HG03060 (cell line): ENCODE results near the gene EXO1.
"Not testable (repeated sequence)": the region's sequence is repeated elsewhere in the genome, so short reads cannot be mapped to it uniquely, and the experiment has no call there.

ENCODE experiments used
- ATAC-seq: cut with Tn5 transposase; IDR thresholded peaks from one replicate; pipeline ENCODE4 v1.9.1; 2021; ENCODE audit warnings: low read depth, moderate number of reproducible peaks; ENCODE audit not compliant: unreplicated experiment

EXO1 gene

DNA sequence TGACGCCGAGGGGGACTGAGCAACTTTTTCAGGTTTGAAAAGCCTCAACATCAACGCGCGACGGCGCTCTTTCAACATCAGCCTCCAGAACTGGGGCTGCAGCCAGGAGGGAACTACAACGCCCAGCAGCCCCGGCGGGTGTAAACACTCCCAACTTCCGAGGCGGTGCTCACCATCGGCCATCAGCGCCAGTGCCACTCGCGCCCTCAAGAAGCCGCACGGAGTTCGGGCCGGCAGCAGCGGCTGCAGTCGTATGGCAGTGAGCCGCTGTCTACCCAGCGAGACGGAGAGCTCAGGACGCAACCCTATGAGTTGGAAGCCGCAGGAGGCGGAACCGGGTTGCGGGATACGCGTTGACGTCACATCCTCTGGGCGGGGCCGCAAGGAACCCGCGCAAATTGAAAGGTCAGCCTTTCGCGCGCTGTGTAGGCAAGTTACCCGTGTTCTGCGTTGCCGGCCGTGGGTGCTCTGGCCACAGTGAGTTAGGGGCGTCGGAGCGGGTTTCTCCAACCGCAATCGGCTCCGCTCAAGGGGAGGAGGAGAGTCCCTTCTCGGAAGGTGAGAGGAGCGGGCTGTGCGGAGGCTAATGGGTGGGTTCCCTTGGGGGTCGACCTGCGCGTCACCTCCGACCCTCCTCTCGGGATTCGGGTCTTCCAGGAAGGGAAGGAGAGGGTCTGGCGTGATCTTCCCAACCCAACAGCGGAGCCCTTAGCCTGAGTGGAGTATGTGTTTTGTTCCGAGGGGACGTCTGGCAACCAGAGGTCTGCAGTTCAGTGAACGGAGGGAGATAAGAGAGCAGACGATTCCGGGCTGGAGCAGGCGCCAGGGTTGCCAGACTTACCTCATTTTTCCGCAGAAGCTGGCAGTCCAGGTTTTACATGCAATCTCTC lies at the start of gene EXO1:
Gene EXO1 (plus strand): TSS at position 409 of the 890 bp plus-strand sequence. CDS start 2,222 bp downstream, outside the sequence.
- ATAC-seq, result peak; percentile 92

DNA sequence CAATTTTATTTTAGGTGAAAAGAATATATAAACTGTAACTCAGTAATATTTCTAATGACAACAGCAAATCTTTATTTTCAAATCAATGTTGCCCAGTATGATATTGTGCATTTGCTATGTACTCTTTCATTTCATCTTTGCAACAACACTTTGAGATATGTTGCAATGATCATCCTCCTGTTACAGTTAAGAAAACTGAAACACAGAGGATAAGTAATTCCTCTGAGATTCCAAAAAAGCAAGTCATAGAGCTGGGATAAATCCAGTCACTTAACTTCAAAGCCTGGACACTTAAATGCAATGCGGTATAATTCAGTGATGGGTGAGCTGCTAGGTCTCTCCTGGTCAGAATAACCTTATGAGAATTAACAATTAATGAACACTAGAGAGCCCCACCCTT lies 48.6 kb upstream of the EXO1 start:
- ATAC-seq, result no peak

DNA sequence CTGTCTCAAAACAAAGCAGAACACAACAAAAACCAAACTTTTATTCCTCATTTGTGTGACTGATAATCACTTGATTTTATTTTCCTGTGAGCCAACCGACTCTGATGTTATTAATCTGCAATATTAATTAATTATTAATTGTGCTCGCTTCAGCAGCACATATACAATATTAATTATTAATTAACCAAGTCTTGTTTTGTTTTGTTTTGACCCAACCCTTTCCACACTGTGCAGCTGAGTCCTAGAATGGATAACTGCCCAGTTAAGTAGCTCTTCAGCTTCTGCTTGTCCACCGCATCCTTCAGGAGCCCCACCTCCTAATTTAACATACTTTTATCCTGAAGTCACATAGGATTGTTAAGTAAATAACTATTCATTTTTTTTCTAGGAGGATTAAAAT lies 47.4 kb upstream of the EXO1 start:
- ATAC-seq, result no peak

DNA sequence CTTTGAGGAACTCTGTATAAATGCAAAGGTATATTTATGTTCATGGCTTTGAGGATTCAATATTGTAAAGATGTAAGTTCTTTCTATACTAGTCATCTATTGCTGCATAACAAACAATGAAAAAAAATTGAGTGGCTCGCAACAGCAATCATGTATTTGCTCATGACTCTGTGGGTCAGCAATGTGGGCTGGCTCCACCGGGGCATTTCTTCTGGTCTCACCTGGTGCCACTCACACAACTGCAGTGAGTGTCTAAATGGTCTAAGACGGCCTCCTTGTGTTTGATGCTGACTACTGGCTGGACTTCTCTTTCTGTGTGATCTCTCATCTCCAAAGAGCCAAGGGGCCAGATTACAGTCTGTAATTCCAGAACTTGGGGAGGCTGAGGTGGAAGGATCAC lies 45.1 kb upstream of the EXO1 start:
- ATAC-seq, result no peak

DNA sequence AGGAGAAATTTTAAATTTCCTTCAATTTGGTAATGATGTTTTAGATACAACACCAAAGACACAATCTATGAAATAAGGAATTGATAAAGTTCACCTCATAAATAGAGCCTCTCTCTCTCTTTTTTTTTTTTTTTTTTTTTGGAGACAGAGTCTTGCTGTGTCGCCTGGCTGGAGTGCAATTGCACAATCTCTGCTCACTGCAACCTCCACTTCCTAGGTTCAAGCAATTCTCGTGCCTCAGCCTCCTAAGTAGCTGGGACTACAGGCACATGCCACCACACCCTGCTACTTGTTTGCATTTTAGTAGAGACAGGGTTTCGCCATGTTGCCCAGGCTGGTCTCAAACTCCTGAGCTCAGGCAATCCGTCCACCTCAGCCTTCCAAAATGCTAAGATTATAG lies 43.3 kb upstream of the EXO1 start:
- ATAC-seq, result not testable (repeated sequence)

DNA sequence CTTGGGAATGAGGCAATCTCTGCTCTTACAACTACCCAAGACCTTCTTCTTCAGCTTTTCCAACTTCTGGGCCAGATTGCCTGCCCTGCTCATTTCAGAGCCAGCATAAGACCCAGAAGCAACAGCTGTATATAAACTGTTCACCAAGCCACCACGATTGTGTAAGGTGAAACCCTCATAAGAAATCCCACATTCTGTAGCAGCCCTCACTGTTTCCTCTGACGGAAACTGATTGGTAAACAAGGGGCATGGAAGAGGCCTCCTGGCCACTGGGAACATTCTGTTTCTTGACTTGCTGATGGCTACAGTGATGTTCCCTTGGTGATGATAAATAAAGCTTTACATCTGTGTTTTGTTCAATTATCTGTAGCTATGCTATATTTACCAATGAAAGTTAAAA lies 39.7 kb upstream of the EXO1 start:
- ATAC-seq, result no peak

DNA sequence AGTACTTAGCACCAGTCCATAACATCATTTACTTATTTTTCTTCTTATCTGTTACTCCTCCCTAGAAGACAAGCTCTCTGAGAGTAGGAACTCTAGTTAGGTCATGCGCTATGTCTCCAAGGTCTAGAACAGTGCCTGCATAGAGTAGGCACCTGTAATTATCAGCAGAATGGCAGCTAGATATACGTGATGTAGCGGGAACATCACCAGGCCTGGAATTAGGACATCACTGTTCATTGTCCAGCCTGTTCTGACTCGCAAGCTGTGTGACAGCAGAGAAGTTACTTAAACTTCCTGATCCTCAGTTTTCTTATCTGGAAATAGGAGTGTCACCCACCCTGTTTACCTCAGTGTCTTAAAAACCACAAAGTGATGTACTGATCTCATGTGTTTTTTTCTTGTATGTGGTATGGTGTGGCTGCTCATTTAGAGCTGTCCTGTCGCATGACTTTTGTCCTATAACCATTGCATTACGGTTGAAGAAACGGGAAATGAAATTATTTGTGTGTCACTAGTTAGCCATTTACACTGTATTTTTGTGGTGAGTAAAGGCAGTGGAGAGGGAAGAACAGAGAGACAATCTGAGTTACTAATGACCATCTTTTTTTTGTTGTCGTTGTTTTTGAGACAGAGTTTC lies 37.1 kb upstream of the EXO1 start:
- peak; percentile 50 for ATAC-seq

DNA sequence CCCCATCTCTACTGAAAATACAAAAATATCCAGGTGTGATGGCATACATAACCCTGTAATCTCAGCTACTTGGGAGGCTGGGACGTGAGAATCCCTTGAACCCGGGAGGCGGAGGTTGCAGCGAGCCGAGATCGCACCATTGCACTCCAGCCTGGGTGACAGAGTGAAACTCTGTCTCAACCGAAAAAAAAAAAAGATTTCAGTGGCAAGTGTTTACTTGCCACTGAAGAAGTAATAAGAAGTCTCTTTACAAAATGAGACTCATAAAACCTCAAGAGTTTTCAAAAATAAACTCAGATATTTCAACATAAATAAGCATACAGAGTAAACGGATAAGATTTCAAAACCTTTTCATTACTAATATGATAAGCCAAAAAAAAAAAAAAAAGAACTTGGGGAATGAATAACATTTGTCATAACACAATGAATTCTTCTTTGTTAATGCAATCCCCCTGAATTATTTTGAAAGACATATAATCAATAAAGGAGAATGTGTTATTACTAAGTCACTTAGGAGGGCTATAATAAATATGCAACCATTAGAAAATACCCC lies 34.2 kb upstream of the EXO1 start:
- no peak for ATAC-seq

DNA sequence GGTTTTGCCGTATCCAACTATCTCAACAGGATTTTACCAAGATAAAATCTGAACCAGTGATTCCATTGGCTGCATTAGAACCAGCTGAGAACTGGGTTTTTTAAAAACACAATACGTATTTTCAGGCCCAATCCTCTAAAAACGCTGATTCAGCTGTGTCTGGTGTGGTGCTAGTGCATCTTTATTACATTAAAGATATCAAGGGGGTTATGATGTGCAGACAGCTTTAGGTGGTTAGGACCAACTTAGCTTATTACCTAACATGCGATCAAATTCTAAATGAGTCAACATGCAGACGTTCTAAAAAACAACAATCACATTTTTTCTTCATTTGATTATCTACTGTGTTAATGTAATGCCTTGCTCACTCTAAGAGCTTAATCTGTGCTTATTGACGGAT lies 32.0 kb upstream of the EXO1 start:
- no peak for ATAC-seq

DNA sequence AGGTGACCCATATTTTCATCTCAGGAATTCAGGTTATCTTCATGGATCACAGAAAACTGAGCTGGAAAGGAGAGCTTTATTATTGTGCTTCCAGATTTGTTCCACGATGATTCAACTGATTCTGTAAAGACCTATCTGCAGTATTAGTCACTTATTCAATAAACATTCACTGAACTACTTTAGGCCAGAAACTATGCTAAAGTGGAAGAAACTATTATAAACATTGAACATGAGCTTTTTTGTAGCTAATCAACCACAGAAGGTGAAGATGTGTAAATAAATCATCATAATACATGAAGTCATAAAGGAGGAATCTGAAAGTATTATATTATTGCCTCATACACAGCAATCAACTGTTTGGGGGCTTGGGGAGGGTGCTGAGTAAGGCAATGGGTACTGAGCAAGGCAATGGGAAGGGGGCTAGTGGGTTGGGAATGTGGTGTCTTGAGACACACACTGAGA lies 30.6 kb upstream of the EXO1 start:
- ATAC-seq, result no peak

DNA sequence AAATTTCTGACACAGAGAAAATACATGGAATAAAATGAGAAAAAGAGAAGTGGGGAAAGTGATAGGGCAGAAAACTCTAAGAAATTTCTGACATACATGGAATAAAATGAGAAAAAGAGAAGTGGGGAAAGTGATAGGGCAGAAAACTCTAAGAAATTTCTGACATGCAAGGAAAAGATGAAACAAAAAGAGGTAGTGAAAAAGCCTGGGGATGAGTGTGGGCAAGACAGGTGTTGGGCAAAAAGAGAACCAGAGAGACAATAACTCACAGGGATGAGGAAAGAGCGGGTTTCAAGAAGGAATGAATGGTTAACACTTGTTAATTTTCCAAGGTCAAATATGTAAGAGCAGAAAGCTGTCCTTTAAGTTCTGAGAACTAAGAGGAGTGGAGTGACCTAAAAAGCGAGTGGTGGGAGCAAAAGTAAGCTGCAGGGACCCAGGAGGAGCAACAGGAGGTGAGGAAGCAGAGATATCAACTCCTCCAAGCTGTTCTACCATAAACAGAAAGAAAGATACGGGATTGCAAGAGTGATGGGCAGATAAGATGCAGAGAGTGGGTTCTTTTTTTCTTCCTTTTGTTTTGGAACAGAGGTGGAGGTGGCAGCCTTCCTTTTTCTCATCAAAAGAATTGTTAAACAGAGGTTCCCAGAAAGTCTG lies 29.9 kb upstream of the EXO1 start:
- no peak for ATAC-seq

DNA sequence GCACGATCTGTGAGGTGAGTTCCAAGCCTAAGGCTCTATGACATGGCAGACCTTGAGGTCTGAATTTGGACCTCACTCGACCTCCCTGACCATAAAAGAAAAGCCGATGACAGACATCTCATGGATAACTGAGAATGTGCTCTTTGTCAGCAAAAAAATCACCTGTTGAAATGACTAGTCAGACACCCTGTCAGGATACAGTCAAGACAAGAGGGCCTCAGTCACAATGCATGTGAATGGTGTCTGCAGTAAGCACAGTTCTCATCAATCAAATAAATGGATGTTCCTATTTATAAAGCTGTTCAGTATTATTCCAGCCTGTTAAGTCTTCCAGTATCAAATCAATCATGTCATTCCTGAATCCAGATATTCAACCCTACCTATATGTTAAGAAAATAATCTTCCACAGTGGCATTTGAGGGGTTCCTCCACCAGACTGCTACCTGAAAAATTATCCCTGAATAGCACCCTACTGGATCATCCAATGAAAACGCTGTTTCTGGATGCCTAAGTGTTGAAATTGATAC lies 28.6 kb upstream of the EXO1 start:
- ATAC-seq, result no peak

DNA sequence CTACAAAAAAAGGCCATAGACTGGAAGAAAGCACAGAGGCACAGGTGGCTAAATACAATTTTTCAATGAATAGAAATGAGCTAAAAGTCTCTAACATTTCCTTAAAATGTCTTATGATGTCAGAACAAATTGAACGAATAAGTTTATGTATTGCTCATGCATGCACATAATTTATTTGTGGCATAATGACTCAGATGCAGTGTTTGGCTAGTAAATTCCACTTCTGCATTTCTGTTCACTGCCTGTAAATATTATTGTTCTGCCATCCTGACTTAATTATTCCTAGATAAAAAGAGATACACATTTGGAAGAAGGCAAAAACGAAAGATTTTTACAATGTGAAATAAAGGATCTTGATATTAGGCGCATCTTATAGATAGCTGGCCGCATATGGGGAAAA lies 26.6 kb upstream of the EXO1 start:
- no peak for ATAC-seq

DNA sequence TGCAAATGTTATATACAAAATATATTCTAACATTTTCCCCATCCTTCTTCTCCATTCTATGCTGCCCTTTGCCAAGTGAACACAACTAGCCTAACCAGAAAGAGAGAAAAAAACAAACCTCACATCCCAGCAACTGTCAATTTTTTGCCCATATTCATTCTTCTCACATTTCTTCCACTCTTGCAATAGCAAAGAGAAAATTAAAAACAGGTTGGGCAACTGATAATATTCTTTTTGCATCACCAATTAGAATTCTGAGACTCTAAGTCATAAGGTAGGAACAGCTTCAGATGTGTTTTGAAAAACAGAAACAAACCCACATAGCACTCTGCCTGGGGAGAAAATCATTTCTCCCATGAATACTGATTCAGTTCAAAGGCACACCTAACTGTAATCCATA lies 25.2 kb upstream of the EXO1 start:
- ATAC-seq, result no peak

DNA sequence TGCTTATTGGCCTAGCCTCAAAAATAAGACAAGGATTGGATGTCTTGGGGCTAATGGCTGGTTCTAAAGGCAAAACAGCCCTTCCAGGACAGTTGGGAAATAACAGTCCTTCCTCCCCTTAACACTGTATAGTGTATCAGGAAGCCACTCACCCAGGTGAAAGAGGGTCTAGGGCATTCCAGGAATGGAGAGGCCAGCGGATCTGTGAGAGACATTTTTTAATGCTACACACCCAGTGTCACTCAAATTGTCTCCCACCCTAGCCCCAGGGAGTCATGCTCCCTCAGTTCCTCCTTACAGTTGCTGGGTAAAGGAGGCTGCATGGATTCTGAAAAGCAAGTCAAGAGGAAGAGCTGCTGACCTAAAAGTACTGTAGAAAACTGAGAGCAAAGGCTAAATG lies 24.1 kb upstream of the EXO1 start:
- ATAC-seq, result no peak

DNA sequence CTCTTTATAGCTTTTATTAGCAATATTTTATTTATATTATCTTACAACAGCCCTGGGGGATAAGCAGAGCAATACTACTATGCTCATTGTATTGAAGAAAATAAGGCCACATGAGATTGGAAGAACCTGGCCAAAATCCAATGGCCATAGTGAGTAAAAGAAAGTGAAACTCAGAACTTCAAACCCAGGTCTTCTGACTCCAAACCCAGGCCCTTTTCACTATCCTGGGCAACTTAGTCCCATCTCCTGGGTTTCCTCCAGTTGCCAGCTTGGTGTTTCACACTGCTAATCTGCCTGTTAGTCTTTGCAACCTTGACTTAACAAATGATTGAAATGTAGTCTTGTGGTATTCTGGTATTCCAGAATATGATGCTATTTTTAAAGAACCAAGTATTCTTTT lies 22.4 kb upstream of the EXO1 start:
- ATAC-seq, result no peak

DNA sequence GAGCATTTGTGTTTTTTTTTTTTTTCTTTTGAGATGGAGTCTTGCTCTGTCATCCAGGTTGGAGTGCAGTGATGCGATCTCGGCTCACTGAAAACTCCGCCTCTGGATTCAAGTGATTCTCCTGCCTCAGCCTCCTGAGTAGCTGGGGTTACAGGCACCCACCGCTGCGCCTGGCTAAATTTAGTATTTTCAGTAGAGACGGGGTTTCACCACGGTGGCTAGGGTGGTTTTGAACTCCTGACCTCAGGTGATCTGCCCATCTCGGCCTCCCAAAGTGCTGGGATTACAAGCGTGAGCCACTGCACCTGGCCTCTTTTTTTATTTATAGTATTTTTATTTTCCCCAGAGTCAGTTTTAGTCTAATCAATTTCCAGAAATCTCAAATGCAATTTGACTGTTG lies 21.4 kb upstream of the EXO1 start:
- ATAC-seq, result not testable (repeated sequence)

DNA sequence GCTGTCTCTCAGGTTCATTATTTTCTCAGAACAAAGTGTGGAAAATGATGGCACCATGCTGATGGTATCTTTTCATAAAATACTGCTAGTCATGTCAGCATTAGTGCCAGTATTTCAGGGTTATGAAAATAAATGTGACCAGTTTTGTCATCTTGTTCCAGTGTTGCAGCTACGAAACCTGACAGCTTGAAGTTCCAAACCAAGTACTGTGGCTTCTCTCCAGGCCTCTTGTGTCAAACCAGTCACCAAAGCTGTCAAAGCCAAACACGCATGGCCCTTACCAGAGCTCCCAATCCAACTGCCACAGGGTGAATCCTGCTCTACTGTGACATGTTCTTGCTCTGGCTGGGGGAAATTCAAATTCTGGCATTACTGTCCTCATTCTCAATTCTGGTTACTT lies 20.7 kb upstream of the EXO1 start:
- no peak for ATAC-seq

DNA sequence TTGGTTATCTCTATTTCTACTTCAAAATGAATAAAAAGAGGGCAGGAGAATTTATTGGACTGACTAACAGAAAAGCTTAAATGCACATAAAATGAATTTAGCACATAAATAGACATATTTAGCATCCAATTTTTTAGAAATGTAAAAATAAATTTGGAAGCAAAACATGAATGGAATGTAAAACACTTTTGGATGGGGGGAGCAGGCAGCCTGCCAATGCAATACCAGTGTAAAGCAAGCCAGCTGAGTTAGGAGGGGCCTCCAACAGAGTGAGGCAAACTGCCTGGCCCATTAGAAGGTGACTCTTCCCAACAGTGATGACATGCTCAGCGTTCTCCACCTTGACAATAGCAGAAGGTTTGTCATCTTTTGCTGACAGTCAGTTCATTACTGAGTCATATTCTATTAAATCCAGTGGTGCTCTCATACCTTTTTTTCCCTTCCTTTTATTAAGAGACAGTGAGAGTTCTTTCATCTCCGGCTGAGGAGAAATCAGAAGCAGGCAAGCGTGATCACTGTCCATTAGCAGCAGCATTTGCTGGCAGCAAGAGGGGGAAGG lies 19.5 kb upstream of the EXO1 start:
- no peak for ATAC-seq

DNA sequence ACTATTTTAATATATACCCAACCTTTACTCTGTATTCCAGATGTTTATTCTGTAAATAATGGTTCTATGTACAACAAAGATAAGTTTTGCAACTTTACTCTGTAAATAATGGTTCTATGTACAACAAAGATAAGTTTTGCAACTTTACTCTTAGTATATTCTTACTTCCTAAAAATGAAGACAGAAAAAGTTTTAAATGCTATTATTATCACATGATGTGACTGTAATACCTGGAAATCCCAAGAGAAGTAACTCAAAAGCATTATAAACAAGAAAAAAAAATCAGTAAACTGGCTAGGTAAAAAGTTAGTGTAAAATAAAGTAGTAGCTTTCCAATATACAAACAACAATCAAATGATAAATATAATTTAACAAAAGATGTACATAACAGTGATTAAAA lies 18.5 kb upstream of the EXO1 start:
- no peak for ATAC-seq
